Measurements from ENCODE around the gene CACNA1G.
A peak's percentile ranks its signal among the peaks of the same experiment; 100 is the strongest.

Gene CACNA1G

GRCh38 chr17:50613007-50613992 lies 52.8 kb downstream of the CACNA1G start:
- no peak for DNase-seq (ENCODE audit: low spot score)

- no peak for DNase-seq (ENCODE audit: low spot score)
Observed at GRCh38 chr17:50614471-50615051, 54.0 kb downstream of the CACNA1G start.

- no peak for DNase-seq (ENCODE audit: low spot score)
Observed at GRCh38 chr17:50615828-50616227, 55.3 kb downstream of the CACNA1G start.

- DNase-seq (ENCODE audit: low spot score), result no peak
Observed at GRCh38 chr17:50618300-50618699, 57.8 kb downstream of the CACNA1G start.

GRCh38 chr17:50618941-50619340 lies 58.4 kb downstream of the CACNA1G start:
- no peak for DNase-seq (ENCODE audit: low spot score)

- DNase-seq (ENCODE audit: low spot score), result no peak
Observed at GRCh38 chr17:50619489-50619888, 59.0 kb downstream of the CACNA1G start.

GRCh38 chr17:50620237-50620636 lies 59.7 kb downstream of the CACNA1G start:
- no peak for DNase-seq (ENCODE audit: low spot score)

- no peak for DNase-seq (ENCODE audit: low spot score)
Observed at GRCh38 chr17:50620858-50621257, 60.3 kb downstream of the CACNA1G start.

GRCh38 chr17:50621574-50622031 lies 61.1 kb downstream of the CACNA1G start:
- no peak for DNase-seq (ENCODE audit: low spot score)

- no peak for DNase-seq (ENCODE audit: low spot score)
Observed at GRCh38 chr17:50624321-50624934, 63.9 kb downstream of the CACNA1G start.

GRCh38 chr17:50625032-50625871 lies 64.7 kb downstream of the CACNA1G start:
- DNase-seq (ENCODE audit: low spot score), result no peak

- DNase-seq (ENCODE audit: low spot score), result peak; percentile 59
Observed at GRCh38 chr17:50626037-50626574, 65.6 kb downstream of the CACNA1G start.

- no peak for DNase-seq (ENCODE audit: low spot score)
Observed at GRCh38 chr17:50627036-50627781, 66.7 kb downstream of the CACNA1G start.

- no peak for DNase-seq (ENCODE audit: low spot score)
Observed at GRCh38 chr17:50627782-50628601, 67.5 kb downstream of the CACNA1G start.

GRCh38 chr17:50629902-50630301 lies 69.4 kb downstream of the CACNA1G start:
- DNase-seq (ENCODE audit: low spot score), result no peak

GRCh38 chr17:50630524-50631194 lies 70.1 kb downstream of the CACNA1G start:
- peak; percentile 50 for DNase-seq (ENCODE audit: low spot score)

- no peak for DNase-seq (ENCODE audit: low spot score)
Observed at GRCh38 chr17:50631195-50631907, 70.8 kb downstream of the CACNA1G start.

GRCh38 chr17:50631908-50632571 lies 71.5 kb downstream of the CACNA1G start:
- DNase-seq (ENCODE audit: low spot score), result no peak

Data from activated CD4-positive, alpha-beta T cell treated with anti-CD3 and anti-CD28 coated beads, Interleukin-2, Interleukin-4, amounts not matched to agents 100 ng/mL and 50 ng/mL, durations not matched to agents 16 hours and 8 hours (primary cell).